GM18519 (cell line): ENCODE results near the gene GOLGA6L7.
"Not testable (repeated sequence)": the region's sequence is repeated elsewhere in the genome, so short reads cannot be mapped to it uniquely, and the experiment has no call there.

Source experiments
- ATAC-seq: cut with Tn5 transposase; IDR thresholded peaks from one replicate; pipeline ENCODE4 v1.9.1; 2021; ENCODE audit warnings: mild to moderate bottlenecking, moderate library complexity; ENCODE audit not compliant: unreplicated experiment, low FRiP score

GOLGA6L7 gene

DNA sequence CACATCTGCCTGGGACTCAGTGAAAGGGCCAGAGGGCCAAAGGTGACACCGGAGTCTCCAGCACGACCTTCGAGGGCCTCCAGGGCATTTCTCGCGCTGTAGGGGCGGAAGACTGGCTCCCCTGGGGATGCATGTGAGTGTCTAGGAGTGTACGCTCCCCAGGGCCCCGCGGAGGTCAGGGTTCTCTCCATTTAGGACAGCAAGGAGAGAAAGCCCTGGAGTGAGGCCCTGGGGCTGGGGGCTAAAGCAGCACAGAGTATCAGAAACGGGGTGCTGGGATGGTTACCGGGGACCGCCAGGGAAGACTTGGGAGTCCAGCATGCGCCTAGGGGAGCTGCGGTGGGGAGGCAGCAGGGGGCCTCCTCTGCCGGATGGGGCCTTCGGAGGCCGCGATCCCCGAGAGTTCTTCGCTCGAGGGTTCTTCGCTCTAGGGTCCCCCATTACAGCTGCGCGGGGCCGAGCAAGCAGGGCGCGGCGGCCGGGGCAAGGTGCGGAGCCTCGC is 36.7 kb upstream of the GOLGA6L7 start:
- ATAC-seq, result no peak

DNA sequence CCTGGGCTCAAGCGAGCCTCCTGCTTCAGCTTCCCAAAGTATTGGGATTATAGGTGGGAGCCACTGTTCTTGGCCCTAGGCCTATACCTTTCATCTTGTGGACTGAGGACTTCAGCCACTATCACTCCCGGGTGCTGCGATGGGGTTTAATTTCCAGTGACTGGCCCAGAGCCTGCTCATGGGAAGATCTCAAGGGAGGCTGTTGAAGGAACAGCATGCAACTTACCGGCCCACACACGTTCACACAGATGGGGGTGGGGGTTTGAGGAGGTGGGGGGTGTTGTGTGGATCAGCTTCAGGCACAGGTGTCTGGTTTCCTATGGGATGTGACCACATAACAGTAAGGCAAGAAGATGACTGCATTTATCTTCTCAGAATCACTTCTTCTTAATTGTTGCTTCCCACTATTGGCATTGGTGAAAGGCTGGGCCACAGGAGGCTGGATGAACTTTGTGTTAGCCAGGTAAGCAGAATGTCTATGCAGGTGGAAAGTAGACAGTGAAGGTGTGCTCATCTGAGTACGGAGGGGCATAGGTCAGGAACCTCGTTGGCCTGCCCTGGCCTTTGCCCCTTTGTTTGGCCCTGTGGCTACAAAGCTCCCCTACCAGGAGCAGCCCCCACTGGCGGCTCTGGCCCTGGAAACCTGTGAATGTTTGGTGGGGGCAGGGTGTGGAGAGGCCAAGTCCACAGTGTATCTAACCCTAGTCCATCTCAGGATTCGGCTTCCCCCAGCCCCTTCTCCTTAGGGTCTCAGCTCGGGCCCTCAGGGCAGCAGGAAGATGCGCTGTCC is 35.9 kb upstream of the GOLGA6L7 start:
- ATAC-seq, result no peak

DNA sequence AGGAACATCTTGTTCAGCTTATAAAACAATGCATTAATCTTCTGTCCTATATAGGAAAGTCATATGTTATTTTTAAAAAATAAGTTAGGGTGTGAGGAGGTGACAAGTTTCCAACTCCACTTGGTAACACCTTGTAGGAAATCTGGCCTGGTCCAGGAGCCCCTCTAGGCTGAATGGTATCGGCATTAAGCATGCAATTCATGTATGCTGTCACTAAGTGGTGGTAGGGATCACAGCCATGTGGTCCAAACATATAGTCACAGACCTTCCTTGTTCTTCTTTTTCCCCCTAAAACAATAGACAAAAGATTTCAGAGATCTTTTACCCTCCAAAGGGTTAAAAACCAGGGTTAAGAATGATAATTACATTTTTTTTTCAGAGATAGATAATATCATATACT is 33.2 kb upstream of the GOLGA6L7 start:
- ATAC-seq, result no peak

DNA sequence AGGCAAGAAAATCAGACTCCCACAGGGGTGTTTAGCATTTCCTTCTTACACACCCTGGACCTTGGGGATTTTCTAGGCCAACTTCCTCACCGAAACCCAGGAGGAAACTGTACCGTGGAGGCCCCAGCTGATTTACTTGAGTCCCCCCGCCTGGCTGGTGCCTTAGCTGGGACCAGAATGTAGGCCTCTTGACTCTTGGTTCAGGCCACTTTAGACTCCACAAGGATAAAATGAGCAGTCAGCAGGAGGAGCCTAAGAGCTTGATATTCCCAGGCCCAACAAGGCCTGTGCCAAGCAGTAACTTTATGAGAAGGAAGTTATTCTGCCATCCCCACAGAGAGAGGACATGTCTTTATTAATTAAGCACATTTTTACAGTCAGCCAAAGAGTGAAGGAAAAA is 32.7 kb upstream of the GOLGA6L7 start:
- no peak for ATAC-seq

- no peak for ATAC-seq
Observed at GRCh38 chr15:28880680-28881079, 32.2 kb upstream of the GOLGA6L7 start.

DNA sequence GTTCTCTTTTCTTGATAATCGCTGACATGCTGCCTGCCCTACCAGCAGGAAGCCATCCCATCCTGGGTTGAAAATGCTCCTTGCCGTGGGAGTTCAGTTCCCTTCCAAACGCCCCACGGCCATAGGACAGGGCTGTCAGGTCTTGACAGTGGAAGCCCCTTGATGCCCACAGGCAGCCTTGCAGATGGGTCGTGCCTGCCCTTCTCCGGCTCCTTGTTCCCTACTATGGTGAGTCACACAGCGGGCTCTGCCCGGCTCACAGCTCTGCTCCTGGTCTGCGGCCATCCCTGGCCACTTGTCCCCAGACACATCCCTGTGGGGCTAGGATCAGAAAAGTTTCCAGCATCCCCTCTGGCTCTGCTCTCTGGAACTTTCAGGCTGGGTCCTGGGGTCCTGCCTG is 31.1 kb upstream of the GOLGA6L7 start:
- no peak for ATAC-seq

GRCh38 chr15:28878209-28878608 is 29.8 kb upstream of the GOLGA6L7 start:
- ATAC-seq, result no peak

- ATAC-seq, result no peak
Observed at GRCh38 chr15:28876845-28877185, 28.4 kb upstream of the GOLGA6L7 start.

DNA sequence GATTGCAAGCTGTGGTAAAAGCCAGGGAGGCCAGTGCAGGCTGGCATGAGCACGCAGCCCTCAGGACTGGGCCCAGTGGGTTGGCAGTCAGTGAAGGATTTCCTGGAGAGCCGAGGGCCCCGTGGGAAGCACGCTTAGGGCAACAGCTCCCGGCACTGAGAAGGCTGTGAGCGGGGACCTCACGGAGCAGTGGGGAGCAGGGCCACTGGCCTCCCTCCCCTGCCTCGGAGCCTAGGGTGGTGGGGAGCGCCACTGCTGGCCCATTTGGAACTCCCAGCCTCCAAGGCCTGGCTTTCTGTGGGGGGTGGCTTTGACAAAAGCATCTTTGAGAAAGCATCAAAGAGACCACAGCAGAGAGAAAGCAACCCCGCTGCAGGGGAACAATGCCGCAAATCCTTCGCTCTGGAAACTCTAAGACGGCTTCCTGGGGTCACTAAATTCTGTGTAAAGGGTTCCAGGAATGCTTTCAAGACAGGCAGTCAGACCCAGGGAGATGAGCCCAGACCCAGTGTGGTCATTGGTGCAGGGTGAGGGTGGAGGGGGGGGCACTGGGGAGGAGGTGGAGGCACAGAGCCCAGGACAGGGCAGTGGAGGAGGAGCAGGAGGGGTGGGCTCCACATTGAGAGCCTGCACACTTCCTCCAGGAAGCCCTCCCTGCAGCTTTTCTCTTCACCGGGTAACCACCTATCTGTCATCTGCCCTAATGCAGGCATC is 27.8 kb upstream of the GOLGA6L7 start:
- no peak for ATAC-seq

GRCh38 chr15:28875461-28876000 is 27.1 kb upstream of the GOLGA6L7 start:
- no peak for ATAC-seq

DNA sequence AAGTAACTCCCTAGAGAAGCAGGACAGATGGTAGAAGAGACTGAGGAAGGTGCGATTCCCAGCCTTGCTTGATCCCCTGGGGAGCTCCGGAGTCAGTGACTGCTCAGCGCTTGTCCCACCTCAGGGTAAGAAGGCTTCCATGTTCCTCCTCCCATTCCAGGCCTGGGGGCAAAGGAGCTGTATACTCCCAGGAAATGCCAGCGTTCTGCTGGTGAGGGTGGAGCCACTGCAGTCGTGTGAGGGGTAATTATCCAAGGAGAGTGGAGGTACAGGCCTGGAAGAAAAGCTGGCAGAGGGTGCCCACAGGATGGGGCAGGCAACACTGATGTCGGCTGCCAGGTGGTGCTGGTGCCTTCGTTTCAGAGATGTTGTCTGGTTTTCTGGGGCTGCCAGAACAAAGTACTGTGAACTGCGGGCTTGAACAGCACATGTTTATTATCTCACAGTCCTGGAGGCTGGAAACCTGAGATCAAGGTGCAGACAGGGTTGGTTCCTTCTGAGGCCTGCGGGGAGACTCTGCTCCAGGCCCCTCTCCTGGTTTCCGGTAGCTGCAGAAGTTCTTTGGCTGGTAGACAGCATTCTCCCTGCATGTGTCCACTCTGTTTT is 25.2 kb upstream of the GOLGA6L7 start:
- no peak for ATAC-seq

- no peak for ATAC-seq
Observed at GRCh38 chr15:28873006-28873405, 24.6 kb upstream of the GOLGA6L7 start.

DNA sequence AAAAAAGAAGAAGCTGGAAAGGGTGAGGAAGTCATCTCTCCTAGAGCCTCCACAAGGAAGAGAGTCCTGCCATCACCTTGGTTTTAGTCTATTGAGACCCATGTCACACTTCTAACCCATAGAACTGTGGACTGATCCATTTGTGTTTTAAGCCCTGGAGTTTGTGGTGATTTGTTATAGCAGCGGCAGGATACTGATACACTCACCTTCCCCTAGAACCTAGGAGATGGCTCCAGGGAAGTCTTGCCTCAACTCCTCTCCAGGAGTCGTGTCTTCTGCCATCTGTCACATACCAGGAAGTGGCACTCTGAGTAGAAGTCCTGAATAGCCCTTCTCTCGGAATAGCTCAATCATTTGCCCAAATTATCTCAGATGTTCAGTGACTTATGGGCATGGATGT is 22.7 kb upstream of the GOLGA6L7 start:
- no peak for ATAC-seq

DNA sequence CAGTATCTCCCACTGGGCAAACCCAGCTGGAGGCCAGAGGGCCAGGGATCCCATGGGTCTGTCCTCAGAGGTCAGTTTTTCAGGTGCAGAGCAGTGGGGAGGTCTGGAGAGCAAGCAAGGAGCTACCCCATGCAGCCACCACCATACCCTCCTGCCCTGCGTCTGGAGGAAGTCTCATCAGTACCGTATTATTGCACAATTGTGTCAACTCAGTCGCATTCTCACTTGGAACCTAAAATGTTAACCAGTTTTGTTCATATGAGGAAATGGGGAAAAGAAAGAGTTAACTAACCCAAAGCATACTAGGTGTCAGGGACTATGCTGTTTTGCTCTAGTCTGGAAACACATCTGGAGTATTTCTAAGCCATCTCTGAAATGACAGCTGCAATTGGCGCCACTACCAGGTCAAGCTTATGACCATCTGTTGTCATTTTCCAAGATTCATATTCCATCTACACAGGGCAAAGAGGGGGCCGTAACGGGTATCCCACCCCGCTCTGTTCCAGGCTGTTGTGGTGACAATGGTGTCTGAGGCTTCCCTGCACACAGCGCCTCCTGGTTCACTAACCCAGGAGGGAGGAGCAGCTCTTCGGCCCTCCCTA is 20.4 kb upstream of the GOLGA6L7 start:
- ATAC-seq, result no peak

- not testable (repeated sequence) for ATAC-seq
Observed at GRCh38 chr15:28861589-28862293, 13.3 kb upstream of the GOLGA6L7 start.

DNA sequence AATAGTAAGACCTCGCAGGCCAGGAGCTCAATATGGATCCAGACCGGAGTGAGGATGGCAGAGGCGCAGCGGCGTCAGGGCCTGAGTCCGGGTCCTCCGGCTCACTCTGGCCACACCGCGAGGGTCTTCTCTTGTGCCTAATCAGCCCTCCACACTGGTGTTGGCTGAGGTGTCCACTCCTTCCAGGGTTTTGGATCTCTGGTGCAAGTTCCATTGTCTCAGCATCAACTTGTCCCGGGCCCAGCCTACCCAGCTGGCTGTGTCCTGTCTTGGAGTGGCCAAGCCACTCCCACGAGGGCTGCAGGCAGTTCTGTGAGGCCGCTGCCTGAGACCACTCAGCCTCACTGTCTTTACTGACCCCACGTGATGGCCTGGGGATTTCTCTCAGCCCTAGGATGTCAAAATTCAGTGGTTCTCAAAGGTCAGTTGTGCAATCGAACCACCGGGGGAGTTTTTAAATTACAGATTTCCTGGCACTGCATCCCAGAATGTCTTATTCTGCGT is 12.6 kb upstream of the GOLGA6L7 start:
- ATAC-seq, result no peak

DNA sequence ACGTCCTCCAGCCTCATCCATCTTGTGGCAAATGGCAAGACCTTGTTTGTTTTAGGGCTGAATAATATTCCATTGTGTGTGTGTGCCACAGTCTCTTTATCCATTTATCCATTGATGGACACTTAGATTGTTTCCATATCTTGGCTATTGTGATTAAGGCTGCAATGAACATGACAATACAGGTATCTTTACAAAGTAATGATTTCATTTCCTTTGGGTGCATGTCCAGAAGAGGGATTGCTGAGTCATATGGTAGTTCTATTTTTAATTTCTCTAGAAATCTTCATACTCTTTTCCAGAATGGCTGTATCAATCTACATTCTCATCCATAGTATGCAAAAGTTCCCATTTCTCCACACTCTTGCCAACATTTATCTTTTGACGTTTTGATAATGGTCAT is 6.1 kb upstream of the GOLGA6L7 start:
- ATAC-seq, result not testable (repeated sequence)

- not testable (repeated sequence) for ATAC-seq
Observed at GRCh38 chr15:28853654-28854053, 5.2 kb upstream of the GOLGA6L7 start.

GRCh38 chr15:28849766-28850165 is 1.3 kb upstream of the GOLGA6L7 start:
- not testable (repeated sequence) for ATAC-seq

GRCh38 chr15:28849271-28849670 is 827 bp upstream of the GOLGA6L7 start:
- ATAC-seq, result not testable (repeated sequence)
